ENCODE results near the gene C20orf202. TPM values are rescaled to one million over a fixed set of nuclear protein-coding genes. Genes with fewer than 3 reads are reported as not detected.
"Not testable (repeated sequence)": the region's sequence is repeated elsewhere in the genome, so short reads cannot be mapped to it uniquely, and the experiment has no call there.

The C20orf202 gene
- total RNA-seq, 2 experiments from 2014 or later, result 0.25 to 0.26 TPM

- Mint-ChIP-seq H3K27ac (no peak overlapping the region), H3K27me3 (peaks cover 39% of the 10 kb centered on the region), H3K4me1 (peaks cover 15% of the 10 kb centered on the region), H3K9me3 (no peaks in the 10 kb centered on the region), H3K36me3 (no peaks in the 10 kb centered on the region), H3K4me3 (peak overlapping the region; percentile 86)
- no peak for DNase-seq
- POLR2A ChIA-PET, result interaction anchor here (0.9 to 1.2 kb wide), 4 partner anchors 9 to 100 kb away, joined by 3 to 6 read pairs (median 4); partner anchors contain the start of gene SNPH
- ATAC-seq (ENCODE audit: low read depth), result peak; percentile 49
Observed at GRCh38 chr20:1225263-1225782, 22.1 kb downstream of the C20orf202 start.

DNA sequence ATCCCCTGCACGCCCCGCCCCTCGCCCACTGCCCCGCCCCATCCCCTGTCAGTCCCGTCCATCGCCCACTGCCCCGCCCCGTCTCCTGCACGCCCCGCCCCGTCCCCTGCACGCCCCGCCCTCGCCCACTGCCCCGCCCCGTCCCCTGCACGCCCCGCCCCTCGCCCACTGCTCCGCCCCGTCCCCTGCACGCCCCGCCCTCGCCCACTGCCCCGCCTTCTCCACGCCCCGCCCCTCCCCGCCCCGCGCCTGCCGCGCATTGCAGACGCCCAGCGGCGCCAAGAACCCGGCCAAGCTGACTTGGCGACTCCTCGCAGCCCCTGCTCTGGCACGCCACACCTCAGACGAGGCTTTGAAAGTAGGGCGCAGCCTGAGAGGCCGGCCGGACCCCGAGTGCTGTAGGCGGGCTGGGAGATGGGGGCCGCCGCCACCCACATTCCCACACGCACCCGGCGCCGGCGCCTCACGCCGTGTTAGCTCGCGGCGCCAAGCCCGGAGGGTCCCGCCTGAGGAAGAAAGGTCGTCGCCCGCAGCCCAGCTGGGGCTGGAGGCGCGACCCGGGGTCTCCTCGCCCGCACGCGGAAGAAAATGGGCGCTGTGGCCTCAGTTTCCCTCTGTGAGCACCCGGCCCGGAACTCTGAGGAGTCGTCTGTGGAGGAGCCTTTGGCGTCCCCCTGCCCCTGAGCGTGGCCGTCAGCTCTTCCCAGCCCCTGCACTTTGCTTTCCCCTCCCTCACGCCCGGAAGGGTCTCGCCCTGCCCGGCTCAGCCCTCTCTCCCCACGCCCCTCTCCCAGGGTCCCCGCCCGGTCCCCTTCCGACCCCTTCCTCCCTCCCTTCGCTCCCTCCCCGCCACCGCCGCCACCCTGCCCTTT, 22.8 kb downstream of the C20orf202 start, which contains the start of gene RAD21L1:
RAD21L1 (plus strand) TSS at position 262 of the 872 bp plus-strand sequence. CDS start 2,410 bp downstream, outside the sequence.
- peaks cover 39% of the 10 kb centered on the region for H3K27me3 Mint-ChIP-seq
- H3K4me1 Mint-ChIP-seq, result peaks cover 15% of the 10 kb centered on the region
- no peaks in the 10 kb centered on the region for H3K9me3 Mint-ChIP-seq
- peak; percentile 76 for ATAC-seq (ENCODE audit: low read depth)
- peak within 1 kb of the TSS; percentile 86 for H3K4me3 Mint-ChIP-seq
- H3K36me3 Mint-ChIP-seq, result no peaks in the 10 kb centered on the region
- H3K27ac Mint-ChIP-seq, result peak within 1 kb of the TSS; percentile 66
- peak; percentile 82 for DNase-seq
- POLR2A ChIA-PET, result interaction anchor here (0.9 to 1.2 kb wide), 4 partner anchors 9 to 100 kb away, joined by 3 to 6 read pairs (median 4); partner anchors contain the start of gene SNPH

- H3K9me3 Mint-ChIP-seq, result no peaks in the 10 kb centered on the region
- peaks cover 32% of the 10 kb centered on the region for H3K27me3 Mint-ChIP-seq
- no peak overlapping the region for H3K27ac Mint-ChIP-seq
- H3K4me3 Mint-ChIP-seq, result no peak overlapping the region
- DNase-seq (no peak), ATAC-seq (ENCODE audit: low read depth) (no peak)
- no peaks in the 10 kb centered on the region for H3K36me3 Mint-ChIP-seq
- POLR2A ChIA-PET, result no interaction called here
- peaks cover 16% of the 10 kb centered on the region for H3K4me1 Mint-ChIP-seq
Observed at GRCh38 chr20:1229541-1229940, 26.3 kb downstream of the C20orf202 start.

- no peak overlapping the region for H3K4me3 Mint-ChIP-seq
- no peak for ATAC-seq (ENCODE audit: low read depth)
- no peaks in the 10 kb centered on the region for H3K9me3 Mint-ChIP-seq
- no peak overlapping the region for H3K27ac Mint-ChIP-seq
- POLR2A ChIA-PET, result no interaction called here
- H3K36me3 Mint-ChIP-seq, result no peaks in the 10 kb centered on the region
- H3K27me3 Mint-ChIP-seq, result peaks cover 24% of the 10 kb centered on the region
- no peak for DNase-seq
- H3K4me1 Mint-ChIP-seq, result peaks cover 10% of the 10 kb centered on the region
Observed at GRCh38 chr20:1232286-1233111, 29.2 kb downstream of the C20orf202 start.

DNA sequence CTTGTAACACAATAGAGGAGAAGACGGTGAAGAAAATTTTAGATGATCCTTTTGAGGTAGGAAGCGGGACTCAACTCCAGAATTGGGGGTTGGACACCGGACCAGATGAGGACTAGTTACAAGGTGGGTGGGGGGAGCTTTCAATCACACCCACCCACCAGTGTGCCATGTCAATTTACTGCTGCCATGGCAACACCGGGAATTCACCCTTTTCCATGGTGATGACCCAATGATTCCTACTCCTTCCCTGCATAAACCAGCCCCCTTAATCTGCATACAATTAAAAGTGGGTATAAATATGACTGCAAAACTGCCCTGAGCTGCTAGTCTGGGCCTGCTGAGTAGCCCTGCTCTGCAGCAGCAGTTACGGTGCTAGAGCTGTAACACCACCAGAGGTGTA, 37.3 kb downstream of the C20orf202 start:
- H3K4me3 Mint-ChIP-seq, result no peak overlapping the region
- H3K27ac Mint-ChIP-seq, result no peak overlapping the region
- H3K36me3 Mint-ChIP-seq, result no peaks in the 10 kb centered on the region
- no peaks in the 10 kb centered on the region for H3K9me3 Mint-ChIP-seq
- H3K27me3 Mint-ChIP-seq, result peaks cover 17% of the 10 kb centered on the region
- no peak for ATAC-seq (ENCODE audit: low read depth)
- POLR2A ChIA-PET, result no interaction called here
- DNase-seq, result no peak
- peaks cover 6% of the 10 kb centered on the region for H3K4me1 Mint-ChIP-seq

GRCh38 chr20:1241456-1241855, 38.2 kb downstream of the C20orf202 start:
- DNase-seq, result no peak
- Mint-ChIP-seq H3K27ac (no peak overlapping the region), H3K27me3 (peaks cover 17% of the 10 kb centered on the region), H3K4me1 (peaks cover 6% of the 10 kb centered on the region), H3K36me3 (no peaks in the 10 kb centered on the region), H3K9me3 (no peaks in the 10 kb centered on the region), H3K4me3 (no peak overlapping the region)
- no peak for ATAC-seq (ENCODE audit: low read depth)
- POLR2A ChIA-PET, result no interaction called here

DNA sequence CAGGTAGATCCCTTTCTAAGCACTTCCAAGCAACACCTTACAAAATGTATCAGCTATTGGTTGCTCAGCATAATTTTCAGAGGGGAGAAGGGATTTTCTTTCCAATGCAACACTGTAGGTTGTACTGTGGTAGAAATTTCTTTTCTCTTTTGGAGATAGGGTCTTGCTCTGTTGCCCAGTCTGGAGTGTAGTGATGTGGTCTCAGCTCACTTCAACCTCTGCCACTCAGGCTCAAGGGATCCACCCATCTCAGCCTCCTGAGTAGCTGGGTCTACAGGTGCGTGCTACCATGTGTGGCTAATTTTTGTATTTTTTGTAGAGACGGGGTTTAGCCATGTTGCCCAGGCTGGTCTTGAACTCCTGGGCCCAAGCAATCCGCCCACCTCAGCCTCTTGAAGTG, 38.8 kb downstream of the C20orf202 start:
- ATAC-seq (ENCODE audit: low read depth) (no peak), DNase-seq (no peak)
- H3K4me3 Mint-ChIP-seq, result no peak overlapping the region
- H3K27me3 Mint-ChIP-seq, result peaks cover 17% of the 10 kb centered on the region
- H3K27ac Mint-ChIP-seq, result no peak overlapping the region
- H3K36me3 Mint-ChIP-seq, result no peaks in the 10 kb centered on the region
- peaks cover 6% of the 10 kb centered on the region for H3K4me1 Mint-ChIP-seq
- POLR2A ChIA-PET, result interaction anchor here (0.9 kb wide), 1 partner anchor 16 kb away, joined by 4 read pairs; the partner anchor contains the start of gene RAD21L1
- H3K9me3 Mint-ChIP-seq, result no peaks in the 10 kb centered on the region

- POLR2A ChIA-PET, result interaction anchor here (0.9 kb wide), 1 partner anchor 17 kb away, joined by 4 read pairs; the partner anchor contains the start of gene RAD21L1
- no peak overlapping the region for H3K4me3 Mint-ChIP-seq
- DNase-seq (no peak), ATAC-seq (ENCODE audit: low read depth) (peak; percentile 47)
- no peaks in the 10 kb centered on the region for H3K9me3 Mint-ChIP-seq
- peaks cover 17% of the 10 kb centered on the region for H3K27me3 Mint-ChIP-seq
- H3K27ac Mint-ChIP-seq, result no peak overlapping the region
- no peaks in the 10 kb centered on the region for H3K36me3 Mint-ChIP-seq
- H3K4me1 Mint-ChIP-seq, result peaks cover 6% of the 10 kb centered on the region
Observed at GRCh38 chr20:1242530-1242929, 39.3 kb downstream of the C20orf202 start.

DNA sequence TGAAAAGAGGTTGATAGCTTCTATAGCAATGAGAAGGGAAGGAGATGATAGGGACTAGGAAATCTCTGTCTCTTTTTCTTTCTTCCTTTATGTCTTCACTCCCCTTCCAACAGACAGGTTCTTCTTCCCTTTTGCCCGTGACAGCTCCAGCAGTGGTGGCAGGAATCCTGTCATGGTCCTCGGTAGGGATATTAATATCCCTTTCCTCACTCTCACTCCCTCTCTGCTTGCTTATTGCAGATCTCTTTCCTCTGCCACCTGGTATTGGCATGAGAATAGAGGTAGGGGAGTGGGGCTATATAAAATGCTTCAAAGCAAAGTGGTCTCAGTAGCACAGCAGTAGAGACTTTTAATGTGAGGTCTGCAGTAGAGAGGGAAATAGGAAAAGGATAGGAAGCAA, 42.3 kb downstream of the C20orf202 start:
- no peak for DNase-seq
- H3K27me3 Mint-ChIP-seq, result peaks cover 14% of the 10 kb centered on the region
- H3K9me3 Mint-ChIP-seq, result peaks cover 1% of the 10 kb centered on the region
- H3K4me3 Mint-ChIP-seq, result no peak overlapping the region
- peaks cover 6% of the 10 kb centered on the region for H3K4me1 Mint-ChIP-seq
- no peaks in the 10 kb centered on the region for H3K36me3 Mint-ChIP-seq
- no peak for ATAC-seq (ENCODE audit: low read depth)
- POLR2A ChIA-PET, result no interaction called here
- no peak overlapping the region for H3K27ac Mint-ChIP-seq

- Mint-ChIP-seq H3K27ac (no peak overlapping the region), H3K27me3 (peaks cover 8% of the 10 kb centered on the region), H3K9me3 (peaks cover 7% of the 10 kb centered on the region), H3K4me1 (peaks cover 7% of the 10 kb centered on the region), H3K36me3 (peaks cover 4% of the 10 kb centered on the region), H3K4me3 (no peak overlapping the region)
- DNase-seq, result no peak
- ATAC-seq (ENCODE audit: low read depth), result no peak
- POLR2A ChIA-PET, result no interaction called here
Observed at GRCh38 chr20:1247689-1248088, 44.4 kb downstream of the C20orf202 start.

DNA sequence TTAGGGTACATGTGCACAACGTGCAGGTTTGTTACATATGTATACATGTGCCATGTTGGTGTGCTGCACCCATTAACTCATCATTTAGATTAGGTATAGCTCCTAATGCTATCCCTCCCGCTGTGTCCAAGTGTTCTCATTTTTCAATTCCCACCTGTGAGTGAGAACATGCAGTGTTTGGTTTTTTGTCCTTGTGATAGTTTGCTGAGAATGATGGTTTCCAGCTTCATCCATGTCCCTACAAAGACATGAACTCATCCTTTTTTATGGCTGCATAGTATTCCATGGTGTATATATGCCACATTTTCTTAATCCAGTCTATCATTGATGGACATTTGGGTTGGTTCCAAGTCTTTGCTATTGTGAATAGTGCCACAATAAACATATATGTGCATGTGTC, 47.0 kb downstream of the C20orf202 start:
- ATAC-seq (ENCODE audit: low read depth); H3K4me1 Mint-ChIP-seq; DNase-seq; H3K9me3 Mint-ChIP-seq; H3K4me3 Mint-ChIP-seq; H3K27me3 Mint-ChIP-seq; H3K36me3 Mint-ChIP-seq; H3K27ac Mint-ChIP-seq; POLR2A ChIA-PET: not testable (repeated sequence)

GRCh38 chr20:1252416-1252815, 49.2 kb downstream of the C20orf202 start:
- POLR2A ChIA-PET, result no interaction called here

DNA sequence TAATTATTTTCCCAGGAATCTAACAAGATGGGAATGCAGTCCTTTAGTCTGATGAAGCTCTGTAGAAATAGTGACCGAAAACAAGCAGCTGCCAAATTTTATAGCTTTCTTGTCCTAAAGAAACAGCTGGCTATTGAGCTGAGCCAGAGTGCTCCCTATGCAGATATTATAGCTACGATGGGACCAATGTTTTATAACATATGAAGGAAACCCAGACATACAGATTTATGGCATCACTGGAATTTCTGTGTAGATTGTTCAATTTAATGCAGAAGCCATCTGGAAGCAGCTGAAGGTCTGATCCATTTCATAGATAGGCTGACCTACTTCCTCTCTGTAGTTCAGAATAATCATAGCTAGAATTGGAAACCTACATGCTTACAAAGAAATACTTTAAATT, 51.0 kb downstream of the C20orf202 start:
- peaks cover 6% of the 10 kb centered on the region for H3K4me1 Mint-ChIP-seq
- peaks cover 7% of the 10 kb centered on the region for H3K9me3 Mint-ChIP-seq
- H3K27ac Mint-ChIP-seq, result no peak overlapping the region
- H3K27me3 Mint-ChIP-seq, result peaks cover 12% of the 10 kb centered on the region
- peaks cover 4% of the 10 kb centered on the region for H3K36me3 Mint-ChIP-seq
- DNase-seq, result no peak
- ATAC-seq (ENCODE audit: low read depth), result no peak
- POLR2A ChIA-PET, result no interaction called here
- H3K4me3 Mint-ChIP-seq, result no peak overlapping the region

More at GRCh38 chr20:1252416-1252815, 49.2 kb downstream of the C20orf202 start:
- DNase-seq (no peak), ATAC-seq (ENCODE audit: low read depth) (no peak)
- no peak overlapping the region for H3K27ac Mint-ChIP-seq
- H3K4me3 Mint-ChIP-seq, result no peak overlapping the region
- H3K4me1 Mint-ChIP-seq, result peaks cover 6% of the 10 kb centered on the region
- peaks cover 4% of the 10 kb centered on the region for H3K36me3 Mint-ChIP-seq
- H3K9me3 Mint-ChIP-seq, result peaks cover 7% of the 10 kb centered on the region
- peaks cover 11% of the 10 kb centered on the region for H3K27me3 Mint-ChIP-seq
